ENCODE data around the gene PWWP2B.

PWWP2B gene

DNA sequence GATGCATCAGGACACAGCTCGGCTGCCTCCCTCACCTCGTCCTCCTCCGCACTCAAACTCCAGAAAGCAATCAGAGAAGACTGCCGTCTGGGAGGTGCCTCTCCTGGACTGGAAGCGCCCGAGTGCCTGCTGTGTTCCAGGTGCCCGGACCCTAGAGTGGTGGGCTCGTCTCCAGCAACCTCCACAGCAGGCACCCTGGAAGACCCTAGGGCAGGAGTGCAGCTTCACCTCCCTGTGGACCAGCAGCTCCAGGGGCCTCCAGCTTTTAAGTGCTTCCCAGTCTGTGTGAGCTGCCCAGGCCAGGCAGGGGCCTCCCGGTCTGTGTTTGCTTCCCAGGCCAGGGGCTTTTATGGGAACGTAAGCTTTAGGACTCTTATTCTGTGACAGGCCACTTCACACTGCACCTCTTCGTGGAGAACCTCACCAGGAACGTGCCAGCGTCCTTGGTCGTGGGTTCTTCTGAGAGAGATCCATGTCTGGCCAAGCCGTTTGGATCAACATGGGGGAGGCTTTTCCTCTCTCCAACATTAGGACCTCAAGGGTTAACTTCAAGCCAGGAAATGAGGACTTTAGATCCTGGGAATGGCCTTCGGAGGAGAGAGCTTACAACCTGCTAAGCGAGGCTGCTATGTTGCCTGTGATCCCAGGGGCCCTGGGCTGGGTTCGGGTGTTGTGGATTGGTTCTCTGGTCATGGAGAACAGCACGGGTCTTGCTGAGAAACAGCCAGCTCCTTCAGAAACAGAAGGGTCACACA, 5.9 kb upstream of the PWWP2B start:
- Histone ChIP-seq H3K27me3 (ENCODE audit: insufficient read depth, poor library complexity, severe bottlenecking) (no peaks in the 10 kb centered on the region), H3K36me3 (ENCODE audit: low read depth) (no peaks in the 10 kb centered on the region), H3K27ac (ENCODE audit: poor library complexity, severe bottlenecking) (no peak overlapping the region), H3K9me3 (ENCODE audit: severe bottlenecking) (no peaks in the 10 kb centered on the region), H3K4me3 (ENCODE audit: severe bottlenecking) (no peak overlapping the region), H3K4me1 (ENCODE audit: insufficient read depth, poor library complexity, severe bottlenecking) (no peaks in the 10 kb centered on the region)
- DNase-seq (ENCODE audit: low spot score): peak; percentile 29
- TF ChIP-seq, protein P1, sequence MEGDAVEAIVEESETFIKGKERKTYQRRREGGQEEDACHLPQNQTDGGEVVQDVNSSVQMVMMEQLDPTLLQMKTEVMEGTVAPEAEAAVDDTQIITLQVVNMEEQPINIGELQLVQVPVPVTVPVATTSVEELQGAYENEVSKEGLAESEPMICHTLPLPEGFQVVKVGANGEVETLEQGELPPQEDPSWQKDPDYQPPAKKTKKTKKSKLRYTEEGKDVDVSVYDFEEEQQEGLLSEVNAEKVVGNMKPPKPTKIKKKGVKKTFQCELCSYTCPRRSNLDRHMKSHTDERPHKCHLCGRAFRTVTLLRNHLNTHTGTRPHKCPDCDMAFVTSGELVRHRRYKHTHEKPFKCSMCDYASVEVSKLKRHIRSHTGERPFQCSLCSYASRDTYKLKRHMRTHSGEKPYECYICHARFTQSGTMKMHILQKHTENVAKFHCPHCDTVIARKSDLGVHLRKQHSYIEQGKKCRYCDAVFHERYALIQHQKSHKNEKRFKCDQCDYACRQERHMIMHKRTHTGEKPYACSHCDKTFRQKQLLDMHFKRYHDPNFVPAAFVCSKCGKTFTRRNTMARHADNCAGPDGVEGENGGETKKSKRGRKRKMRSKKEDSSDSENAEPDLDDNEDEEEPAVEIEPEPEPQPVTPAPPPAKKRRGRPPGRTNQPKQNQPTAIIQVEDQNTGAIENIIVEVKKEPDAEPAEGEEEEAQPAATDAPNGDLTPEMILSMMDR (IDR thresholded peaks at IDR 0.05; ENCODE audit: poor library complexity, severe bottlenecking): no peak
- no peak for ATAC-seq (ENCODE audit: low read depth)

DNA sequence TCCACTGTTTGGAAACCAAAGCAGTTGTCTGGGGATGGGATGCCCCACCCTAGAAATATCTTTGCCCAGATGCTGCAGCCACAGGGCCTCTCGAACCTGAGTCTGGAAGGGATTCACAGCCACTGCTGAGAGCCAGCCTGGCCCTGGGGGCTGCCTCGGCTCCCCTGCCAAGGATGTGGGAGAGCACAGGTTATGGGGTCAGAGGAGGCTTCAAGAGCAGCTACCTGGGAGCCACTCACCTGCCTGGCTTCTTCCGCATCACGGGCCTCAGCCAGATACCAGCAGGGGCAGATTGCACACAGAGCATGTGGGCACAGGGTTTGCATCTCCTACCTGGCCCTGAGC, 5.4 kb upstream of the PWWP2B start:
- TF ChIP-seq, protein P1 (IDR thresholded peaks at IDR 0.05; ENCODE audit: poor library complexity, severe bottlenecking): no peak
- H3K27ac ChIP-seq (ENCODE audit: poor library complexity, severe bottlenecking): no peak overlapping the region
- no peak for ATAC-seq (ENCODE audit: low read depth)

DNA sequence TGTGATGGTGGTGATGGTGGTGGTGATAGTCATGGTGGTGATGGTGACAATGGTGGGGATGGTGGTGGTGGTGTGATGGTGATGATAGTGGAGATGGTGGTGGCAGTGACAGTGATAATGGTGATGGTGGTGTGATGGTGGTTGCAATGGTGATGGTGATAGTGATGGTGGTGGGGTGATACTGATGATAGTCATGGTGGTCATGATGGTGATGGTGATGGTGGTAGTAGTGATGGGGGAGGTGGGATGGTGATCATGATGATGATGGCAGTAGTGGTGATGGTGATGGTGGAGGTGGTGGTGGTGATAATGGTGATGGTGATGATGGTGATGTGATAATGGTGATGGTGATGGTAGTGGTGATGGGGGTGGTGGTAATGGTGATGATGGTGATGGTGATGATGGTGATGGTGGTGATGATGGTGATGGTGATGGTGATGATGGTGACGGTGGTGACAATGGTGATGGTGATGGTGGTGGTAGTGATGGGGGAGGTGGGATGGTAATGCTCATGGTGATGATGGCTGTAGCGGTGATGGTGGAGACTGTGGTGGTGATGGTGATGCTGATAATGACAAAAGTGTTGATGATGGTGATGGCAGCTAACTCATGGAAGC, 4.7 kb upstream of the PWWP2B start:
- Histone ChIP-seq H3K9me3 (ENCODE audit: severe bottlenecking) (no peaks in the 10 kb centered on the region), H3K4me3 (ENCODE audit: severe bottlenecking) (no peak overlapping the region), H3K27me3 (ENCODE audit: insufficient read depth, poor library complexity, severe bottlenecking) (no peaks in the 10 kb centered on the region), H3K27ac (ENCODE audit: poor library complexity, severe bottlenecking) (no peak overlapping the region), H3K4me1 (ENCODE audit: insufficient read depth, poor library complexity, severe bottlenecking) (no peaks in the 10 kb centered on the region), H3K36me3 (ENCODE audit: low read depth) (no peaks in the 10 kb centered on the region)
- ATAC-seq (ENCODE audit: low read depth) (no peak), DNase-seq (ENCODE audit: low spot score) (peak; percentile 11)
- TF ChIP-seq, protein P1 (IDR thresholded peaks at IDR 0.05; ENCODE audit: poor library complexity, severe bottlenecking): no peak

More for the DNA sequence above, 5.4 kb upstream of the PWWP2B start:
- H3K4me1 ChIP-seq (ENCODE audit: insufficient read depth, poor library complexity, severe bottlenecking): no peaks in the 10 kb centered on the region
- DNase-seq (ENCODE audit: low spot score): no peak
- no peaks in the 10 kb centered on the region for H3K27me3 ChIP-seq (ENCODE audit: insufficient read depth, poor library complexity, severe bottlenecking)
- no peaks in the 10 kb centered on the region for H3K9me3 ChIP-seq (ENCODE audit: severe bottlenecking)
- H3K4me3 ChIP-seq (ENCODE audit: severe bottlenecking): no peak overlapping the region
- no peaks in the 10 kb centered on the region for H3K36me3 ChIP-seq (ENCODE audit: low read depth)

DNA sequence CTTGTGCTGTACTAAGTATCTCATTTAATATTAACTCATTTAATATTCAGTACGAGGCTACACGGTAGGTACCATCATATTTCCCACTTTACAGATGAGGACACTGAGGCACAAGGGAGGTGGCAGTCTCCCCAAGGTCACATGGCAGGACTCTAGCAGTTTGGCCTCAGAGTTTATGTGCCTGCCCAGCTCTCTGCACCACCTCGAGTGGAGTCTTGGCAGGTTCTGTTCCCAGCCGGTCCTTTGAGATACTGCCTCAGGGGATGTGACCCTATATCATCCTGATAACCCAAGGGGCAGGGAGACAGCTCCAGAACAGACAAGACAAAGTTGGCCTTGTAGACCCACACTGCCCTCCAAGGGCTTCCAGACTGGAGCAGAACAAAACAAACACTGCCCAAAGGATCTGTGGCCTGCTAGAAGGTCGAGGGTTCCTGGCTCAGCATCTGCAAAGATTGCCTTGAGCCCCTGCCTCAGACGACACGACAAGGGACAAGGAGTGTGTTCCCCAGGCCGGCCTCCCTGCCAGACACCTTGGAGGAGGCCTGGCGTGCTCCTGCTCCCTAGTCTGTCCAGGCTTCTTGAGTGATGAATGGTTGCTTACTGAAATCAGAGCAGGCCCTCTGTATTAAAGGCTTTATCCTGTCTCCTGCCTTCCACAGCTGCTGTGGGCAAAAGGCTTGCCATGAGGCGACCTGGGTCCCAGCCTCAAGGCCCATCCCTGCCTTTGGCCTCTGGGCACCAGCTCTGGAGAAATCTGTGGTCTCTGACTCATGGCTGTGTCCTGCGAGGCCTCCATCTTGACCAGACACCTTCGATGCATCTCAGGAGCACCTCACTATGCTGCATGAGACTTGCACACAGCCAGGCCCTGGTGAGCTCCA, 3.9 kb upstream of the PWWP2B start:
- Histone ChIP-seq H3K4me1 (ENCODE audit: insufficient read depth, poor library complexity, severe bottlenecking) (no peaks in the 10 kb centered on the region), H3K4me3 (ENCODE audit: severe bottlenecking) (no peak overlapping the region), H3K27me3 (ENCODE audit: insufficient read depth, poor library complexity, severe bottlenecking) (no peaks in the 10 kb centered on the region), H3K9me3 (ENCODE audit: severe bottlenecking) (no peaks in the 10 kb centered on the region), H3K27ac (ENCODE audit: poor library complexity, severe bottlenecking) (no peak overlapping the region), H3K36me3 (ENCODE audit: low read depth) (no peaks in the 10 kb centered on the region)
- ATAC-seq (ENCODE audit: low read depth) (peak; percentile 37), DNase-seq (ENCODE audit: low spot score) (peak; percentile 43)
- TF ChIP-seq, protein P1 (IDR thresholded peaks at IDR 0.05; ENCODE audit: poor library complexity, severe bottlenecking): no peak

Data from RWPE2 (cell line).